Peyer's patch (tissue), 4 donors: ENCODE measurements around the gene ZNF346.
"Not testable (repeated sequence)": the region's sequence is repeated elsewhere in the genome, so short reads cannot be mapped to it uniquely, and the experiment has no call there.

Experiments used
- POLR2A ChIP-seq, 2 donors: fragments of 450-650 bp; IDR thresholded peaks; one replicate each; pipeline ENCODE4 v1.5.1; 2017; ENCODE audit warnings: antibody characterized with exemption in 2 of 2, mild to moderate bottlenecking in 2 of 2, moderate library complexity in 2 of 2
- TF ChIP-seq, protein P1 (sequence below), 6 experiments: fragments of 450-650 bp in 4 of 6; fragments of 200-600 bp in 2 of 6; sonication (generic) in 1 of 6; IDR thresholded peaks; one replicate each; pipeline ENCODE4 v1.5.1; 2017 to 2019; ENCODE audit warnings: antibody characterized with exemption in 6 of 6, mild to moderate bottlenecking in 3 of 6, moderate library complexity in 1 of 6

DNA sequence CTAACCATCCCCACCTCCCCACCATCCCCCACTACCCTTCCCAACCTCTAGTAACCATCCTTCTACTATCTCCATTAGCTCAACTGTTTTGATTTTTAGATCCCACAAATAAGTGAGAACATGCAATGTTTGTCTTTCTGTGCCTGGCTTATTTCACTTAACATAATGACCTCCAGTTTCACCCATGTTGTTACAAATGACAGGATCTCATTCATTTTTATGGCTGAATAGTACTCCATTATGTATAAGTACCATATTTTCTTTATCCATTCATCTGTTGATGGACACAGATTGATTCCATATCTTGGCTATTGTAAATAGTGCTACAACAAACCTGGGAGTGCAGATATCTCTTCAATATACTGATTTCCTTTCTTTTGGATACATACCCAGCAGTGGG lies 23.0 kb upstream of the ZNF346 start:
- TF ChIP-seq POLR2A (IDR thresholded peaks at IDR 0.05) = not testable (repeated sequence)
- TF ChIP-seq, protein P1, sequence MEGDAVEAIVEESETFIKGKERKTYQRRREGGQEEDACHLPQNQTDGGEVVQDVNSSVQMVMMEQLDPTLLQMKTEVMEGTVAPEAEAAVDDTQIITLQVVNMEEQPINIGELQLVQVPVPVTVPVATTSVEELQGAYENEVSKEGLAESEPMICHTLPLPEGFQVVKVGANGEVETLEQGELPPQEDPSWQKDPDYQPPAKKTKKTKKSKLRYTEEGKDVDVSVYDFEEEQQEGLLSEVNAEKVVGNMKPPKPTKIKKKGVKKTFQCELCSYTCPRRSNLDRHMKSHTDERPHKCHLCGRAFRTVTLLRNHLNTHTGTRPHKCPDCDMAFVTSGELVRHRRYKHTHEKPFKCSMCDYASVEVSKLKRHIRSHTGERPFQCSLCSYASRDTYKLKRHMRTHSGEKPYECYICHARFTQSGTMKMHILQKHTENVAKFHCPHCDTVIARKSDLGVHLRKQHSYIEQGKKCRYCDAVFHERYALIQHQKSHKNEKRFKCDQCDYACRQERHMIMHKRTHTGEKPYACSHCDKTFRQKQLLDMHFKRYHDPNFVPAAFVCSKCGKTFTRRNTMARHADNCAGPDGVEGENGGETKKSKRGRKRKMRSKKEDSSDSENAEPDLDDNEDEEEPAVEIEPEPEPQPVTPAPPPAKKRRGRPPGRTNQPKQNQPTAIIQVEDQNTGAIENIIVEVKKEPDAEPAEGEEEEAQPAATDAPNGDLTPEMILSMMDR (IDR thresholded peaks at IDR 0.05) = not testable (repeated sequence)
